AG10803 (cell line): Measurements from ENCODE around the gene CACNB2.

ENCODE experiments used
- DNase-seq: peaks from one replicate; pipeline ENCODE4 v3.0.0; 2010; ENCODE audit warnings: low read depth
- H3K4me3 ChIP-seq: 2 replicates; pipeline ENCODE4 v1.5.1; 2011; ENCODE audit warnings: mild to moderate bottlenecking, low read length, control low read depth
- TF ChIP-seq, protein P1 (sequence below): conservative IDR thresholded peaks from 2 replicates; pipeline ENCODE4 v1.5.1; 2011; ENCODE audit warnings: mild to moderate bottlenecking, low read length, control low read depth, inconsistent platforms

The CACNB2 gene

DNA sequence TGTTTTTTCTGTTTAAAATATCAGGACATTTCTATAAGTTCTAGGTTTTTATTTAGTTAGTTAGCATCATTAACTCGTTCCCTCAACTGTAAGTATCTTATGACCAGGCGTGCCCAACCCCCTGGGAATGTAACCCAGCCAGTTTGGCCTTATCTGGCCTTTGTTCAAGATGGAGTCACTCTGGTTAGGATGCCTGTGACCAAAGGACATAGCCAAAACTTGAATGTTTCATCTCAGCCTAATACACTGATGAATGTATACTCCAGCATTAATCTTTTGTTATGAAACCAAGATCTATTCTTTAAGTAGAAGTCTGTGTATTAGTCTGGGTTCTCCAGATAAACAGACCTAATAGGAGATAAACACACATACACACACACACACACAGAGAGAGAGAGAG lies 279.7 kb downstream of the CACNB2 start:
- TF ChIP-seq, protein P1, sequence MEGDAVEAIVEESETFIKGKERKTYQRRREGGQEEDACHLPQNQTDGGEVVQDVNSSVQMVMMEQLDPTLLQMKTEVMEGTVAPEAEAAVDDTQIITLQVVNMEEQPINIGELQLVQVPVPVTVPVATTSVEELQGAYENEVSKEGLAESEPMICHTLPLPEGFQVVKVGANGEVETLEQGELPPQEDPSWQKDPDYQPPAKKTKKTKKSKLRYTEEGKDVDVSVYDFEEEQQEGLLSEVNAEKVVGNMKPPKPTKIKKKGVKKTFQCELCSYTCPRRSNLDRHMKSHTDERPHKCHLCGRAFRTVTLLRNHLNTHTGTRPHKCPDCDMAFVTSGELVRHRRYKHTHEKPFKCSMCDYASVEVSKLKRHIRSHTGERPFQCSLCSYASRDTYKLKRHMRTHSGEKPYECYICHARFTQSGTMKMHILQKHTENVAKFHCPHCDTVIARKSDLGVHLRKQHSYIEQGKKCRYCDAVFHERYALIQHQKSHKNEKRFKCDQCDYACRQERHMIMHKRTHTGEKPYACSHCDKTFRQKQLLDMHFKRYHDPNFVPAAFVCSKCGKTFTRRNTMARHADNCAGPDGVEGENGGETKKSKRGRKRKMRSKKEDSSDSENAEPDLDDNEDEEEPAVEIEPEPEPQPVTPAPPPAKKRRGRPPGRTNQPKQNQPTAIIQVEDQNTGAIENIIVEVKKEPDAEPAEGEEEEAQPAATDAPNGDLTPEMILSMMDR = no peak
- DNase-seq = no peak
- H3K4me3 ChIP-seq = no peak overlapping the region

DNA sequence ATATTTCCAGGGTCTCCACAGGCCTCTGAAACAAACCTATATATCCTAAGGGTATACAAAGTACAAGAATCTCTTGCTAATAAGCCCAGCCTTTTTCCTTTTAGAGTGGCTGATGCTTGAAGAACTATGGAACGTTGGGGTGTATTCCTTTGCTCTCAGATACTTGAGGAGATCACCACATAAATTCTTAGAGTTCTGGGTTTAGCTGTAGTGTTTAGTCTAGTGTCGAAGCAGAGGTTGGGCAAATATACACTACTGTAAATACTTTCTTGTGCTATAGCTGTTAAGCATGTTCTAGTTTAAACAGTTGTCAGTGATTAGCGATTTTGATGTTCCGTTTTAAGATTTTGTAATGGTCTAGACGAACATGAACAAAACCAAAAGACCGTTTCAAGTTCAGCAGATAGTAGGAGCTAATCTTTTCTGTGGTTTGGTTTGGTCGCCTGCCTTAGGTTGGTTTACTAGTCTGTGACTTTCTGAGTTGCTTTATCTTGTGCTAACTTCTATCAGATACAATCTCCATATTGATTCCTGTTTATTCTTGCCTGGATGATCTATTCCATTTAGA lies 281.6 kb downstream of the CACNB2 start:
- TF ChIP-seq, protein P1 = no peak
- DNase-seq = no peak
- no peak overlapping the region for H3K4me3 ChIP-seq

DNA sequence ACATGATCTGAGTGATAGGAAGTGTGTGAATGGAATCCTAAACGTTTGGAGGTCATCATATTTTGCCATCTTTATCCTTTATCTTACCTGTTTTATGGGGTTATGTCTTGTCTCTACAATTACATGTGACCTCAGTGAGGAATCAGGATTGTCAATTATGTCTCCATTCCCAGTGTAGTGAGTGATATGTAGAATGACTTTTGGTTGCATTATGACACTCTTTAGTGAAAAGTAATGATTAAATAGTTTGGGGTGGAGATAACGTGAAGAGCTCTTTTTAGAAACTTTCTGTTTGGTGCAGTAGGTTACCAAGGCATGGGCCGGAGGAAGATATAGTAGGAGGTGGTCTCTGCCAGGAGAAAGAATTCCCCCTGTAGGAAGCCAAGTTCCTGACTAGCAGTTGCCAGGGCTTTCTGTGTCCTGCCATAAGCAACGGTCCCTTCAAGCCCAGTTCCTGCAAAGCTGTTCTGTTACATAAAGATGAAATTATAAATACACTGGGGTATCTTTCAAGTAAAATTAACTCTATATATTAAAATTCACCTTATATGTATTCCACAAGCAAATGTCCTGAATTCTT lies 282.9 kb downstream of the CACNB2 start:
- H3K4me3 ChIP-seq = no peak overlapping the region
- TF ChIP-seq, protein P1 = no peak
- no peak for DNase-seq

DNA sequence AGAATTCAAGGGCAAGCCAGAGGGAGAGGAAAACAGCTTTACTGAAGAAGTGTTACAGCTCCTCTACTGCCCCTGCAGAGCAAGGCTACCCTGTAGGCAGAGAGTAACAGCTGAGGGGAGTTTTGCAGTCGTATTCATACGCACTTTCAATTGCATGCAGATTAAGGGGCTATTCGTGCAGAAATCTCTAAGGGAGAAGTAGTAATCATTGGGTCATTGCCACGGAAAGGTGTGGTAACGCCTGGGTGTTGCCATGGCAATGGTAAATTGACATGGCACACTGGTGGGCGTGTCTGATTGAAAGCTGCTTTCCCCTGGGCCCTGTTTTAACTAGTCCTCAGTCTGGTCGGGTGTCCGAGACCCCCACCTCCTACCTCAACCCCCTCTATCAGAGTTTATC lies 284.0 kb downstream of the CACNB2 start:
- no peak overlapping the region for H3K4me3 ChIP-seq
- TF ChIP-seq, protein P1 = no peak
- no peak for DNase-seq

DNA sequence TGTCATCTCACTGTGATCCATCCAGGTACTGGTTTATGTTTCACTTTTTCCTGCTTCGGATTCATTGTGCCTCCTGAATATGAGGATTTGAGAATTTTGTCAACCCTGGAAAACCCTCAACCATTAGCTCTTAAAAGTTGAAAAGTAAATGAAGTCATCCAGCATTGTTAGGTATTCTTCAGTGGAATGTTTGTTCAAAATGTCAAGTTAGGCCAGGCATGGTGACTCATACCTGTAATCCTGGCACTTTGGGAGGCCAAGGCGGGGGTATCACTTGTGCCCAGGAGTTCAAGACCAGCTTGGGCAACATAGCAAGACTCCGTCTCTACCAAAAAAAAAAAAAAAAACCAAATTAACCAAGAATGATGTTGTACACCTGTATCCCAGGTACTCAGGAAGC lies 289.1 kb downstream of the CACNB2 start:
- DNase-seq = no peak
- no peak overlapping the region for H3K4me3 ChIP-seq
- TF ChIP-seq, protein P1 = no peak

DNA sequence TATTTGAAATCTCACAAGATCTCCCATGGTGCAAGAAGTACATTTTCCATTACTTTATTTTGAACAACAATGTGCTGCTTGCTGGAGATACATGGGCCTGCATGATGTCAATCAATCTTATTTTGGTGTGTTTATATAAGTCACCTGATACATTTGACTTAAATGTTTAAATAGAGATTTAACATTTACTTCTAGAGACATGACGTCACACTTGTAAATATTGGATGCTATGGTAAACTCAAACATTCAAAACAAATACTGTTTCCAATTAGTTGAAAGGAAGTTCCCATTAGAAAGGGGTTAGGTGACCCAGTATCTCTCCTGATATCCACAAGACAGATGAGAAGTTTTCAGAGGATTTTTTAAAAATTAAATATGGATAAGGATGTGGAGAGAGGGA lies 296.7 kb downstream of the CACNB2 start:
- no peak for DNase-seq
- TF ChIP-seq, protein P1 = no peak

DNA sequence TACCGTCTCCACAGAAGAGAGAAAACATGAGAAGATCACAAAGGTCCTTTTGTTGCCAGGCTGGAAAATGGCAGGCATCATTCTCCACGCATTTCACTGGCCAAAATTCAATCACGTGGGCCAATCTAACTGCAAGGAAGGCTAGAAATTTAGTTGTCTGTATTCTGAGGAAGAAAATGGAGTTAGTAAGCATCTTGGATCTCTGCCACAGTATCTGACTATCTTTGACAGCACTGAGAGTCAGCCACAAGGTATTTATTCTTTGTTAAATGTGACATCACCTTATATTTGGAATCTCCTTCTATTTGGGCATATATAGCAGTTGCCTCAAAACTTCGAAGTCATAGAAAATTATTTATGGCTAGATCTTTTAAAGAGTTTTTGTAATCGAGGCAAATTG lies 297.3 kb downstream of the CACNB2 start:
- TF ChIP-seq, protein P1 = no peak
- no peak overlapping the region for H3K4me3 ChIP-seq
- no peak for DNase-seq

More for the DNA sequence above, 296.7 kb downstream of the CACNB2 start:
- no peak overlapping the region for H3K4me3 ChIP-seq
